DOHH2 (cell line): ENCODE measurements around the gene STUM.

Experiments used
- CTCF ChIP-seq: fragments of 200-600 bp; sonication (generic); IDR thresholded peaks from one replicate; pipeline ENCODE4 v1.5.1; 2014; ENCODE audit warnings: antibody characterized with exemption, mild to moderate bottlenecking, low read depth, low read length; ENCODE audit not compliant: poor library complexity, severe bottlenecking
- EZH2phosphoT487 ChIP-seq: fragments of 200-600 bp; sonication (generic); IDR thresholded peaks from 2 replicates; pipeline ENCODE4 v1.6.1; 2017; ENCODE audit warnings: borderline replicate concordance, mild to moderate bottlenecking, antibody characterized with exemption, low read length, moderate library complexity, mixed read lengths

- TF ChIP-seq CTCF (no peak), EZH2phosphoT487 (no peak)
Observed at GRCh38 chr1:226534645-226535044, 13.9 kb upstream of the STUM start.
